GM21717 (cell line): ENCODE results near the gene TMEM140.
"Not testable (repeated sequence)": the region's sequence is repeated elsewhere in the genome, so short reads cannot be mapped to it uniquely, and the experiment has no call there.

ENCODE experiments used
- ATAC-seq: cut with Tn5 transposase; IDR thresholded peaks from one replicate; pipeline ENCODE4 v1.9.1; 2021; ENCODE audit warnings: mild to moderate bottlenecking, moderate library complexity; ENCODE audit not compliant: unreplicated experiment

TMEM140 gene

GRCh38 chr7:135147899-135148721, at the start of gene TMEM140:
TMEM140 (plus strand) TSS chr7:135148072; CDS start chr7:135164442, 16,370 bp downstream.
- peak; percentile 81 for ATAC-seq

GRCh38 chr7:135098391-135098790, 49.5 kb upstream of the TMEM140 start:
- ATAC-seq: no peak

GRCh38 chr7:135100856-135101255, 47.0 kb upstream of the TMEM140 start:
- ATAC-seq: no peak

- no peak for ATAC-seq
Observed at GRCh38 chr7:135102372-135102771, 45.5 kb upstream of the TMEM140 start.

GRCh38 chr7:135109562-135109961, 38.3 kb upstream of the TMEM140 start:
- no peak for ATAC-seq

GRCh38 chr7:135109976-135110375, 37.9 kb upstream of the TMEM140 start:
- no peak for ATAC-seq

GRCh38 chr7:135111379-135111778, 36.5 kb upstream of the TMEM140 start:
- ATAC-seq: no peak

- no peak for ATAC-seq
Observed at GRCh38 chr7:135114622-135115021, 33.2 kb upstream of the TMEM140 start.

- no peak for ATAC-seq
Observed at GRCh38 chr7:135117096-135117495, 30.8 kb upstream of the TMEM140 start.

GRCh38 chr7:135121868-135122267, 26.0 kb upstream of the TMEM140 start:
- ATAC-seq: no peak

GRCh38 chr7:135124631-135125030, 23.2 kb upstream of the TMEM140 start:
- not testable (repeated sequence) for ATAC-seq

- no peak for ATAC-seq
Observed at GRCh38 chr7:135128931-135129330, 18.9 kb upstream of the TMEM140 start.

- no peak for ATAC-seq
Observed at GRCh38 chr7:135129579-135129978, 18.3 kb upstream of the TMEM140 start.

GRCh38 chr7:135143885-135144668, 3.8 kb upstream of the TMEM140 start:
- ATAC-seq: no peak

GRCh38 chr7:135147341-135147898, 452 bp upstream of the TMEM140 start:
- ATAC-seq: peak; percentile 16

GRCh38 chr7:135150072-135150782, 2.4 kb downstream of the TMEM140 start:
- no peak for ATAC-seq

- no peak for ATAC-seq
Observed at GRCh38 chr7:135151132-135151531, 3.3 kb downstream of the TMEM140 start.

GRCh38 chr7:135151533-135151932, 3.7 kb downstream of the TMEM140 start:
- ATAC-seq: no peak

GRCh38 chr7:135152442-135152841, 4.6 kb downstream of the TMEM140 start:
- no peak for ATAC-seq

- ATAC-seq: no peak
Observed at GRCh38 chr7:135154734-135155133, 6.9 kb downstream of the TMEM140 start.

GRCh38 chr7:135156290-135156689, 8.4 kb downstream of the TMEM140 start:
- no peak for ATAC-seq
